Parathyroid adenoma (tissue), 2 donors: Measurements from ENCODE around the gene GRM7.

Source experiments
- H2AFZ ChIP-seq: fragments of 300-600 bp; sonication (generic); one replicate; pipeline ENCODE4 v1.7.0; 2017; ENCODE audit warnings: antibody characterized with exemption, mild to moderate bottlenecking
- H3K27ac ChIP-seq: fragments of 300-600 bp; sonication (generic); one replicate; pipeline ENCODE4 v1.7.0; 2017
- H3K27me3 ChIP-seq: fragments of 300-600 bp; sonication (generic); one replicate; pipeline ENCODE4 v1.7.0; 2017; ENCODE audit warnings: low read length; ENCODE audit not compliant: control insufficient read depth, insufficient read depth
- H3K36me3 ChIP-seq: fragments of 300-600 bp; sonication (generic); one replicate; pipeline ENCODE4 v1.7.0; 2017; ENCODE audit warnings: low read length; ENCODE audit not compliant: control insufficient read depth, insufficient read depth
- H3K4me1 ChIP-seq: fragments of 300-600 bp; sonication (generic); one replicate; pipeline ENCODE4 v1.7.0; 2017; ENCODE audit warnings: control low read depth
- H3K4me2 ChIP-seq: fragments of 300-600 bp; sonication (generic); one replicate; pipeline ENCODE4 v1.7.0; 2017; ENCODE audit warnings: low read length
- H3K4me3 ChIP-seq: fragments of 300-600 bp; sonication (generic); one replicate; pipeline ENCODE4 v1.7.0; 2017; ENCODE audit warnings: low read depth, low read length
- H3K79me2 ChIP-seq: fragments of 300-600 bp; sonication (generic); one replicate; pipeline ENCODE4 v1.7.0; 2017; ENCODE audit warnings: control low read depth
- H3K9ac ChIP-seq: fragments of 300-600 bp; sonication (generic); one replicate; pipeline ENCODE4 v1.7.0; 2017; ENCODE audit warnings: mild to moderate bottlenecking
- H3K9me3 ChIP-seq: fragments of 300-600 bp; sonication (generic); one replicate; pipeline ENCODE4 v1.7.0; 2017; ENCODE audit warnings: low read length; ENCODE audit not compliant: control insufficient read depth
- CTCF ChIP-seq: fragments of 300-600 bp; sonication (generic); IDR thresholded peaks from one replicate; pipeline ENCODE4 v1.7.0; 2017; ENCODE audit warnings: antibody characterized with exemption, mild to moderate bottlenecking
- donor health status: primary hyperparathyroidism.

GRM7 gene

DNA sequence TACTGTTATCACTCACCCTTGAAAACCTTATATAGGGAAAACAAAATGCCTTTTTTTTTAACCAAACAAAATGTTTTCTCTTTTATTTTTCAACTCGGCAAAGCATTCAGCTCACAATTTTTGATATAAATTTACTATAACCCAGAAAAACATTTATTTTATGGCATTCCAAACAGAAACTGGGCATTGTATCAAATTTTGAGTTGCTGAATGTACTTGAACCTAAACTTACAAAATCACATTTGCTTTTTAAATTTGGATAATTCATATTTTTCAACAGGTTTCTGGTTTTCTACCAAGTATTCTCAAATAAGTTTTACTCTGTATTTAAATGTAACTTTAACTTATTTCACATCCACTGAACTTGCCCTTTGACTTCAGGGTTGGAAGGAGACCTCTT lies 405.6 kb downstream of the GRM7 start:
- no peak for TF ChIP-seq CTCF
- Histone ChIP-seq H3K9ac (no peak overlapping the region), H3K27ac (no peak overlapping the region), H2AFZ (no peak overlapping the region), H3K9me3 (no peaks in the 10 kb centered on the region), H3K4me1 (no peaks in the 10 kb centered on the region), H3K36me3 (no peaks in the 10 kb centered on the region), H3K4me2 (no peak overlapping the region), H3K4me3 (no peak overlapping the region), H3K79me2 (no peaks in the 10 kb centered on the region), H3K27me3 (no peaks in the 10 kb centered on the region)

DNA sequence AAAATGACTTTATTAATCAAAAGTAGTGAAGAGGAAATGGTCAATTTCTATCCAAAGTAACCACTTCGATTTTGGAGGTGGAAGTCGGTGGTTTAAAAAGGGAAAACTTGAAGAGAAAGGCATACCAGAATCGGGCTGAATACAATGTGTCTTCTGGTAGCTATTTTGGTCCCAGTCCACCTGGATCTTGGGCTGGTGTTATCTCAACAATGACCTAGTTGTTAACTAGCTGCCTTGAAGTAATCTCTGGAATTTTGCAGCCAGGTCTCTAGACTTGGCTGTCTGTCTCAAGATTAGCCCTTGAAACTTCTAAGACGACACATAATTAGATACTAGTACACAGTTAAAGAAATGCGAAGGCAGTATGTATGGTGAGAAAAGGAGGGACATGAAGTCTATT lies 409.8 kb downstream of the GRM7 start:
- H3K27ac ChIP-seq, result no peak overlapping the region
- no peaks in the 10 kb centered on the region for H3K36me3 ChIP-seq
- no peak for TF ChIP-seq CTCF
- H3K9me3 ChIP-seq, result no peaks in the 10 kb centered on the region
- H3K79me2 ChIP-seq, result no peaks in the 10 kb centered on the region
- no peaks in the 10 kb centered on the region for H3K4me1 ChIP-seq
- no peaks in the 10 kb centered on the region for H3K27me3 ChIP-seq
- no peak overlapping the region for H2AFZ ChIP-seq
- H3K4me2 ChIP-seq, result no peak overlapping the region
- H3K4me3 ChIP-seq, result no peak overlapping the region
- no peak overlapping the region for H3K9ac ChIP-seq

- H3K36me3 ChIP-seq, result no peaks in the 10 kb centered on the region
- no peaks in the 10 kb centered on the region for H3K79me2 ChIP-seq
- no peak overlapping the region for H3K4me2 ChIP-seq
- H2AFZ ChIP-seq, result no peak overlapping the region
- no peak overlapping the region for H3K4me3 ChIP-seq
- no peak overlapping the region for H3K27ac ChIP-seq
- no peaks in the 10 kb centered on the region for H3K9me3 ChIP-seq
- H3K4me1 ChIP-seq, result no peaks in the 10 kb centered on the region
- H3K27me3 ChIP-seq, result no peaks in the 10 kb centered on the region
- no peak for TF ChIP-seq CTCF
- no peak overlapping the region for H3K9ac ChIP-seq
Observed at GRCh38 chr3:7271631-7272030, 410.7 kb downstream of the GRM7 start.

DNA sequence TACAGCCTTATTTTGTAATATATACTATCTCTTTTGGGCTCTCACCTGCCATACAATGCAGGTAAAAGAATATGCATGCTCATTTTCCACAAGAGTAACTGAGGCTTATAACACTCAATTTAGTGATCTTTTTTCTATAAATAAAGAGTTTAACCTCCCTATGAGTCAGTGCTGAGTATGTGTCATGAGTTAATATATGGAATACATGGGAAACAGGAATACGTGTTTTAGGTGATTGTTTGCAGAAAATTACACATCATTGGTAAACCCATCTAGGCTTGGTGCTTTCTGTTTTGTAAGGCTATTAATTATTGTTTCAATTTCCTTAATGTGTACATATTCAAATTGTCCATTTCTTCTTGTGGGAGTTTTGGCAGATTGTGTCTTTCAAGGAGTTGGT lies 411.3 kb downstream of the GRM7 start:
- Histone ChIP-seq H3K9me3 (no peaks in the 10 kb centered on the region), H3K79me2 (no peaks in the 10 kb centered on the region), H3K4me1 (no peaks in the 10 kb centered on the region)

More for the DNA sequence above, 411.3 kb downstream of the GRM7 start:
- no peaks in the 10 kb centered on the region for H3K27me3 ChIP-seq
- no peaks in the 10 kb centered on the region for H3K36me3 ChIP-seq
- H3K9ac ChIP-seq, result no peak overlapping the region
- no peak overlapping the region for H3K27ac ChIP-seq
- no peak overlapping the region for H3K4me2 ChIP-seq
- no peak overlapping the region for H3K4me3 ChIP-seq
- no peak for TF ChIP-seq CTCF
- H2AFZ ChIP-seq, result no peak overlapping the region
